Hepatocyte (in vitro differentiated cells): ENCODE results near the gene SEMA5A. TPM values are rescaled to one million over a fixed set of nuclear protein-coding genes. Genes with fewer than 3 reads are reported as not detected.

Experiments used
- DNase-seq: peaks from one replicate; pipeline ENCODE4 v3.0.0-alpha.2; 2016; ENCODE audit warnings: low spot score
- H2AFZ ChIP-seq: fragments of 200-600 bp; sonication (generic); 2 replicates; pipeline ENCODE4 v1.6.0; 2016; ENCODE audit warnings: antibody characterized with exemption, mild to moderate bottlenecking
- H3K27ac ChIP-seq: fragments of 200-600 bp; sonication (generic); 2 replicates; pipeline ENCODE4 v1.5.1; 2016; ENCODE audit warnings: mild to moderate bottlenecking
- H3K27me3 ChIP-seq: fragments of 200-600 bp; sonication (generic); 2 replicates; pipeline ENCODE4 v1.6.1; 2016
- H3K36me3 ChIP-seq: fragments of 200-600 bp; sonication (generic); replicated peaks from 2 replicates; pipeline ENCODE4 v1.5.1; 2016; ENCODE audit warnings: low read depth; ENCODE audit not compliant: insufficient read depth
- H3K4me1 ChIP-seq: fragments of 200-600 bp; sonication (generic); 2 replicates; pipeline ENCODE4 v1.5.1; 2016; ENCODE audit warnings: mild to moderate bottlenecking, moderate library complexity; ENCODE audit not compliant: insufficient read depth
- H3K4me2 ChIP-seq: fragments of 200-600 bp; sonication (generic); 2 replicates; pipeline ENCODE4 v1.6.0; 2016
- H3K4me3 ChIP-seq: fragments of 200-600 bp; sonication (generic); 2 replicates; pipeline ENCODE4 v1.5.1; 2016; ENCODE audit warnings: mild to moderate bottlenecking
- H3K79me2 ChIP-seq: fragments of 200-600 bp; sonication (generic); 2 replicates; pipeline ENCODE4 v1.6.0; 2017; ENCODE audit warnings: mild to moderate bottlenecking
- H3K9me2 ChIP-seq: fragments of 200-600 bp; sonication (generic); replicated peaks from 2 replicates; pipeline ENCODE4 v1.6.0; 2017; ENCODE audit warnings: mild to moderate bottlenecking; ENCODE audit not compliant: insufficient read depth
- H3K9me3 ChIP-seq: fragments of 200-600 bp; sonication (generic); 2 replicates; pipeline ENCODE4 v1.5.1; 2016; ENCODE audit warnings: low read depth, mild to moderate bottlenecking
- H4K20me1 ChIP-seq: fragments of 200-600 bp; sonication (generic); 2 replicates; pipeline ENCODE4 v1.6.0; 2016; ENCODE audit warnings: mild to moderate bottlenecking; ENCODE audit not compliant: insufficient read depth, poor library complexity, severe bottlenecking
- CTCF ChIP-seq: fragments of 200-600 bp; sonication (generic); IDR thresholded peaks from 2 replicates; pipeline ENCODE4 v1.5.1; 2016; ENCODE audit warnings: antibody characterized with exemption, mild to moderate bottlenecking; ENCODE audit not compliant: poor library complexity
- EZH2 ChIP-seq: fragments of 200-600 bp; sonication (generic); IDR thresholded peaks from 2 replicates; pipeline ENCODE4 v1.6.1; 2016; ENCODE audit warnings: antibody characterized with exemption, mild to moderate bottlenecking, borderline replicate concordance
- EZH2phosphoT487 ChIP-seq: fragments of 200-600 bp; sonication (generic); IDR thresholded peaks from one replicate; pipeline ENCODE4 v1.6.1; 2018; ENCODE audit warnings: antibody characterized with exemption, mild to moderate bottlenecking, low read depth, moderate library complexity; ENCODE audit not compliant: unreplicated experiment, severe bottlenecking
- WGBS: methylation state at CpG from one replicate; pipeline ENCODE4 v1.1.6; 2016; ENCODE audit warnings: low lambda C conversion rate; ENCODE audit errors: missing lambda C conversion rate; 5-methylcytosine and 5-hydroxymethylcytosine counted together
- polyA plus RNA-seq: library from polyadenylated mRNA; unstranded; fragments of >200 nt; fragmentation: Nextera tagmentation; extraction: Ambion mirVana; gene quantifications from 2 replicates; pipeline ENCODE4 v1.2.1, GENCODE V29; 2016
- total RNA-seq: library from RNA; depleted of rRNA; stranded (reverse); fragments of >200 nt; gene quantifications from 2 replicates; pipeline ENCODE4 v1.2.3, GENCODE V29; 2014

The SEMA5A gene
- total and polyA plus RNA-seq, 2 experiments from 2014 or later, result 10.7 to 21.7 TPM

DNA sequence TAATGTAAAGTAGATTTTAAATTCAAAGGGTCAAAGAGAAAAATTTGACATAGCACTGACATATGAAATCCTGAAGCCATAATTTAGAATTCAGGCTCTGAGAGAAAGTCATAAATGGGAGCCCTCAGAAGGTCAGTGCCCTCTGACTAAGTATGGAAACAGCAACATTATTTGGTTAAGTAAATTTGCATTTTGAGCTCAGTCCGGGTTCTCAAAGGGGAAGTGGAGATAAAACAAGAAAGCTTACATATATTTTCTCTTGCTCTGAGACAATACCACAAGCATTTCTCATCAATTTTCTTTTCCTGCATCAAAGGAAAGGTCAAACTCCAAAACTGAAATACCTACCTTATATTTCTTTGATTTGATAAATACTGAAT, 348.0 kb downstream of the SEMA5A start:
- H3K27ac ChIP-seq, result no peak overlapping the region
- WGBS, result 38% methylated on average over 1 of the region's 1 CpG
- no peaks in the 10 kb centered on the region for H3K9me2 ChIP-seq
- TF ChIP-seq EZH2phosphoT487, result no peak
- no peak overlapping the region for H2AFZ ChIP-seq
- no peaks in the 10 kb centered on the region for H3K9me3 ChIP-seq
- H4K20me1 ChIP-seq, result no peaks in the 10 kb centered on the region
- H3K4me3 ChIP-seq, result no peak overlapping the region
- H3K4me2 ChIP-seq, result no peak overlapping the region
- no peaks in the 10 kb centered on the region for H3K79me2 ChIP-seq
- no peaks in the 10 kb centered on the region for H3K27me3 ChIP-seq
- H3K36me3 ChIP-seq, result no peaks in the 10 kb centered on the region
- H3K4me1 ChIP-seq, result no peaks in the 10 kb centered on the region
- DNase-seq, result no peak

DNA sequence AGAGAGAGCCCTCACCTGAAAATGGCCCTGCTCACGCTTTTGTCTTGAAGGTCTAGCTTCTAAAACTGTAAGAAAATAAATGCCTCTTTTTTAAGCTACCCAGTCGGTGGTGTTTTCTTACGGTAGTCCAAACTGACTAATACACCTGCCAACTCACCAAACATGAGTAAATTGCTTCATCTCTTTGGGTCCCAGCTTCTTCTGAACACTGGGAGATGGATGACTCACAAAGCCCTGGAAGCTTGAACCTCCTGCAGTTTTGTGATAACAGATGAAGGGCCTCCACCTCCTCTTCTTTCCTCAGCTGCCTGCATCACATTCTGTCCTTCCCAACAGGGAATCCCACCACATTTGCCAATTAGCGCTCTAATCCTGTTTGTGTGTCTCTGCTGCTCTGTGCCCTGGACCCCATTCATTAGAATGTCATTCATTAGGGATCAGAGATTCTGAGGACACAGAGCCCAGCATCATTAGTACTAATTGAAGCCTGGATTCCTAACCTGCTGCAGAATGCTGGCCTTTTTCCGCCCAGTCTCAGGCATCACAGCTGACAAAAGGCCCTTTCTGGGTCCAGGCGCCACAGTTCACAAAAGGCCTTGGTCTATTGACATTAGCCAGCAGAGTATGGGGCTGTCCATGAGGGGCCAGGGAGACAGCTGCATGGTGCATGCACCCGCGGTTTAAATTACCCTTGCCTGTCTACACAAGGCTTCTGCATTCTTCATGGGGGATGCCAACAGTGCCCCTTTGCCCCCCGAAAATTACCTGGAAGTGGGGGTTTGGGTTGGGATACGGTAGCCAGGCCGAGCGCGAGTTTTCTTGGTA, 349.3 kb downstream of the SEMA5A start:
- TF ChIP-seq EZH2 (no peak), EZH2phosphoT487 (no peak)
- H3K4me1 ChIP-seq, result no peaks in the 10 kb centered on the region
- 89% methylated on average over 13 of the region's 13 CpGs for WGBS

DNA sequence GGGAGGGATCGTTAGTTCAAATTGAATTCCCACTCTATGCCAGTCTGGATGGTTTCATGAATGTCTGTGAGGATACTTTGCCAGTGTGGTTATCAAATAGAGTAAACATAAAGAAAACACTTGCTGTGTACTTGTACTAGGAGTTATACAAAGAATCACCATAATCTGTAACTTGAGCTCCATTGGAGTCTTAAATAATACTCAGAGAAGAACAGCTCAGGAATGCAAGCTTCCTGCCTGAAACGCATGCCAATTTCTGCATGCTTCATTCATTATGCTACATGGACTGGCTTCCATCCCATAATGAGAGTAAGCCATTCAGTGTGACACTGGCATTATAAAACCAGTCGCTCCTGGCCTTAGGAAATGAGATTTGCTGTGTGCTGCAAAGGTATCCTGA, 351.4 kb downstream of the SEMA5A start:
- no peak overlapping the region for H3K27ac ChIP-seq
- H3K9me2 ChIP-seq, result no peaks in the 10 kb centered on the region
- TF ChIP-seq EZH2phosphoT487 (no peak), EZH2 (no peak), CTCF (no peak)
- no peak overlapping the region for H3K4me3 ChIP-seq
- DNase-seq, result no peak
- no peaks in the 10 kb centered on the region for H3K79me2 ChIP-seq
- no peak overlapping the region for H3K4me2 ChIP-seq
- no peaks in the 10 kb centered on the region for H4K20me1 ChIP-seq
- no peak overlapping the region for H2AFZ ChIP-seq
- no peaks in the 10 kb centered on the region for H3K4me1 ChIP-seq
- no peaks in the 10 kb centered on the region for H3K36me3 ChIP-seq
- H3K27me3 ChIP-seq, result no peaks in the 10 kb centered on the region
- H3K9me3 ChIP-seq, result no peaks in the 10 kb centered on the region
- WGBS, result 42% methylated on average over 3 of the region's 3 CpGs

More for the DNA sequence above, 349.3 kb downstream of the SEMA5A start:
- Histone ChIP-seq H3K36me3 (no peaks in the 10 kb centered on the region), H3K27me3 (no peaks in the 10 kb centered on the region), H3K27ac (no peak overlapping the region), H3K4me3 (no peak overlapping the region), H3K4me2 (no peak overlapping the region), H3K79me2 (no peaks in the 10 kb centered on the region), H2AFZ (no peak overlapping the region), H3K9me2 (no peaks in the 10 kb centered on the region), H4K20me1 (no peaks in the 10 kb centered on the region), H3K9me3 (no peaks in the 10 kb centered on the region)
- DNase-seq, result no peak

DNA sequence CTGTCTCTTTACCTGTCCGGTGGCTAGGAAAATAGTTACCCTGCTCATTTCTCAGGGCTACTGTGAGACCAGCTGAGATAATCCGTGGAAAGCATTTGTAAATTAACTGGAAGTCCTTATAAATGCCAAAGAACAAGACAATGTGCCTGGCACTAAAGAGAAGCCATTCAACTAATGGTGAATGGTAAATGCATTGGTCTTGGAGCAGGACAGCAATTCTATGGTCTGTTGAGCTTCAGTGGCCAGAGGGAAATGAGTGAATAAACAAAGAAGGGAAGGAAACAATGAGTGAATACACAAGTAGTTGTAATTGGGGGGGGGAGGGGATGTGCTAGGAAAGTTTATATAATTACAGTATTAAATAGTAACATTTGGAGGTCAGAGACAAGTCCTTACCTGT, 353.6 kb downstream of the SEMA5A start:
- no peaks in the 10 kb centered on the region for H4K20me1 ChIP-seq
- H3K79me2 ChIP-seq, result no peaks in the 10 kb centered on the region
- H3K4me2 ChIP-seq, result no peak overlapping the region
- DNase-seq, result no peak
- no peaks in the 10 kb centered on the region for H3K27me3 ChIP-seq
- no peak overlapping the region for H3K4me3 ChIP-seq
- H3K9me3 ChIP-seq, result no peaks in the 10 kb centered on the region
- H3K36me3 ChIP-seq, result no peaks in the 10 kb centered on the region
- no peaks in the 10 kb centered on the region for H3K4me1 ChIP-seq
- no peaks in the 10 kb centered on the region for H3K9me2 ChIP-seq
- 92% methylated on average over 2 of the region's 2 CpGs for WGBS
- no peak for TF ChIP-seq EZH2phosphoT487
- TF ChIP-seq CTCF, result no peak
- no peak for TF ChIP-seq EZH2
- no peak overlapping the region for H3K27ac ChIP-seq
- H2AFZ ChIP-seq, result no peak overlapping the region
